Neural progenitor cell (in vitro differentiated cells): ENCODE results near the gene SOX5. TPM values are rescaled to one million over a fixed set of nuclear protein-coding genes. Genes with fewer than 3 reads are reported as not detected.
A peak's percentile ranks its signal among the peaks of the same experiment; 100 is the strongest.

Source experiments
- DNase-seq: peaks from one replicate; pipeline ENCODE4 v3.0.0-alpha.2; 2016; ENCODE audit warnings: low spot score
- H2AFZ ChIP-seq: fragments of 200-600 bp; sonication (generic); replicated peaks from 2 replicates; pipeline ENCODE4 v1.6.1; 2016; ENCODE audit warnings: antibody characterized with exemption
- H3F3A ChIP-seq: fragments of 200-600 bp; sonication (generic); 2 replicates; pipeline ENCODE4 v1.6.1; 2016; ENCODE audit warnings: antibody characterized with exemption, low read depth
- H3K27ac ChIP-seq: fragments of 200-600 bp; sonication (generic); 2 replicates; pipeline ENCODE4 v1.5.1; 2016; ENCODE audit warnings: mild to moderate bottlenecking
- H3K27me3 ChIP-seq: fragments of 200-600 bp; sonication (generic); 2 replicates; pipeline ENCODE4 v1.6.1; 2016; ENCODE audit warnings: mild to moderate bottlenecking, moderate library complexity
- H3K36me3 ChIP-seq: fragments of 200-600 bp; sonication (generic); 2 replicates; pipeline ENCODE4 v1.5.1; 2016
- H3K4me1 ChIP-seq: fragments of 200-600 bp; sonication (generic); 2 replicates; pipeline ENCODE4 v1.6.1; 2016; ENCODE audit warnings: mixed run types
- H3K4me2 ChIP-seq: fragments of 200-600 bp; sonication (generic); 2 replicates; pipeline ENCODE4 v1.6.1; 2016
- H3K4me3 ChIP-seq: fragments of 200-600 bp; sonication (generic); 2 replicates; pipeline ENCODE4 v1.5.1; 2016
- H3K79me2 ChIP-seq: fragments of 200-600 bp; sonication (generic); 2 replicates; pipeline ENCODE4 v1.6.1; 2016; ENCODE audit warnings: low read depth
- H3K9ac ChIP-seq: fragments of 200-600 bp; sonication (generic); 2 replicates; pipeline ENCODE4 v1.6.1; 2016
- H3K9me3 ChIP-seq: fragments of 200-600 bp; sonication (generic); 2 replicates; pipeline ENCODE4 v1.5.1; 2016; ENCODE audit warnings: low read depth
- H4K20me1 ChIP-seq: fragments of 200-600 bp; sonication (generic); 2 replicates; pipeline ENCODE4 v1.6.1; 2016; ENCODE audit warnings: low read depth
- H3K27ac Mint-ChIP-seq: 3 replicates; pipeline ENCODE4 v1.8.0; 2021; ENCODE audit warnings: mixed read lengths
- H3K27me3 Mint-ChIP-seq: 2 replicates; pipeline ENCODE4 v1.8.0; 2022; ENCODE audit warnings: low read depth, mild to moderate bottlenecking, inconsistent platforms, moderate library complexity, mixed read lengths; ENCODE audit not compliant: insufficient read depth
- H3K36me3 Mint-ChIP-seq: 3 replicates; pipeline ENCODE4 v1.8.0; 2021; ENCODE audit warnings: mixed read lengths
- H3K4me1 Mint-ChIP-seq: 3 replicates; pipeline ENCODE4 v1.8.0; 2021; ENCODE audit warnings: mixed read lengths
- H3K4me3 Mint-ChIP-seq: 3 replicates; pipeline ENCODE4 v1.8.0; 2021; ENCODE audit warnings: mild to moderate bottlenecking, moderate library complexity, mixed read lengths
- H3K9me3 Mint-ChIP-seq: 3 replicates; pipeline ENCODE4 v1.8.0; 2020; ENCODE audit warnings: mixed read lengths
- CTCF ChIP-seq: fragments of 200-600 bp; sonication (generic); IDR thresholded peaks from 2 replicates; pipeline ENCODE4 v1.5.1; 2017; ENCODE audit warnings: antibody characterized with exemption, mild to moderate bottlenecking
- EZH2 ChIP-seq: fragments of 200-600 bp; sonication (generic); IDR thresholded peaks from 2 replicates; pipeline ENCODE4 v1.6.1; 2017; ENCODE audit warnings: antibody characterized with exemption, mild to moderate bottlenecking, moderate library complexity
- EZH2phosphoT487 ChIP-seq: fragments of 200-600 bp; sonication (generic); IDR thresholded peaks from 2 replicates; pipeline ENCODE4 v1.6.1; 2017; ENCODE audit warnings: antibody characterized with exemption
- total RNA-seq: library from RNA; depleted of rRNA; stranded (reverse); fragments of >200 nt; gene quantifications from 2 replicates; pipeline ENCODE4 v1.2.3, GENCODE V29; 2015; ENCODE audit warnings: low replicate concordance

The SOX5 gene
- total RNA-seq = 62.7 and 79.5 TPM in 2 replicates

DNA sequence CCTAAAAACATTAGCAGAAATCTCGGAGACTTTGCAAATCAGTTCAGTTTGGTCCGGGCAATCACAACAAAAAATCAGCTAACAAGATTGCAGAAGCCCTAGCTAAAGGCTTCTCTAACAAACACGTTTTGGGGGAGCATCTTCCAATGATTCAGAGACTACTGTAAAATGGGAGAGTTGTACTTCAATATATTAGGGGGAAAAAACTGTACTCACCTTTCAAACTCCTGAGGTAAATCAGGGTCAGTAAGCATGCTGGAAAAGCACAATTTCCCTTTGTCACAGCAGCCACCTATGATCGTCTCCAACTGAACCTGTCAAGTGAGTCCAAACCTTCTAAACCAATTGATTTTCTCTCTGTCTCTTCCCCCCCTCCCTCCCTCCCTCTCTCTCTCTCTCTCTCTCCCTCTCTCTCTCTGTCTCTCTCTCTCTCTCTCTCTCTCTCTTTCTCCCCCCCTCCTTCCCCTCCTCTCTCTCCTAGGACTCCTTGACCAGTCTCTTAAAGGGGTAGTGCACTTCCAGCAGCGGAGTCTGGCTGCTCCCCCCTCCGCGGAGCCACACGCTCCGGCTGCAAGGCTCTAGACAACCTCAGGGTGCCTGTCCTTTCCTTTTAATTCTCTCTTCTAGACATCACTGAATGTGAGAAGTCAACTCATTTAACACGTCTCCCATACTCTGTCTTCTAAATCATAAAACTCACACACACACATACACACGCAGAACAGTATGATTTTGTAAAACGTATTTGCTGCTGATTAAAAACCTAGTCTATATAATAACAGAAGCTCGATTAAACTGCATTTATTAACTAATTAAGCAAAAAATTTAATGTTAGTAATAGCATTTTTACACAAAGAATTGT, at the start of gene SOX5:
Gene SOX5 (minus strand): TSS at position 323 of the 862 bp plus-strand sequence. CDS start 69 bp downstream, at position 254.
- TF ChIP-seq CTCF = peak; percentile 22
- TF ChIP-seq EZH2phosphoT487 = no peak
- H3K9me3 ChIP-seq = no peaks in the 10 kb centered on the region
- Mint-ChIP-seq H3K36me3 (no peaks in the 10 kb centered on the region), H3K4me1 (peaks cover 30% of the 10 kb centered on the region), H3K27ac (no peak within 1 kb of the TSS), H3K9me3 (no peaks in the 10 kb centered on the region), H3K4me3 (no peak within 1 kb of the TSS), H3K27me3 (no peaks in the 10 kb centered on the region)
- no peaks in the 10 kb centered on the region for H4K20me1 ChIP-seq
- H3K27me3 ChIP-seq = no peaks in the 10 kb centered on the region
- H3K4me1 ChIP-seq = peaks cover 48% of the 10 kb centered on the region
- H3K4me2 ChIP-seq = peak within 1 kb of the TSS; percentile 98
- no peaks in the 10 kb centered on the region for H3K36me3 ChIP-seq
- peaks cover 57% of the 10 kb centered on the region for H3F3A ChIP-seq
- H3K9ac ChIP-seq = peak within 1 kb of the TSS; percentile 23
- peak; percentile 89 for DNase-seq
- H3K4me3 ChIP-seq = peak within 1 kb of the TSS; percentile 67
- H2AFZ ChIP-seq = no peak within 1 kb of the TSS
- H3K79me2 ChIP-seq = peaks cover 54% of the 10 kb centered on the region
- peak within 1 kb of the TSS; percentile 28 for H3K27ac ChIP-seq

- no peaks in the 10 kb centered on the region for H3K9me3 Mint-ChIP-seq
- H3K36me3 ChIP-seq = no peaks in the 10 kb centered on the region
- H3K27me3 Mint-ChIP-seq = no peaks in the 10 kb centered on the region
- H4K20me1 ChIP-seq = no peaks in the 10 kb centered on the region
- H2AFZ ChIP-seq = no peak overlapping the region
- H3K4me3 Mint-ChIP-seq = no peak overlapping the region
- no peak overlapping the region for H3K9ac ChIP-seq
- no peak for DNase-seq
- no peak overlapping the region for H3K4me2 ChIP-seq
- H3K9me3 ChIP-seq = no peaks in the 10 kb centered on the region
- H3K4me3 ChIP-seq = no peak overlapping the region
- H3K27ac ChIP-seq = no peak overlapping the region
- peaks cover 14% of the 10 kb centered on the region for H3K4me1 ChIP-seq
- no peaks in the 10 kb centered on the region for H3K27me3 ChIP-seq
- no peaks in the 10 kb centered on the region for H3K79me2 ChIP-seq
- H3K27ac Mint-ChIP-seq = no peak overlapping the region
- peaks cover 3% of the 10 kb centered on the region for H3K36me3 Mint-ChIP-seq
- TF ChIP-seq EZH2phosphoT487 (no peak), EZH2 (no peak), CTCF (no peak)
- peaks cover 9% of the 10 kb centered on the region for H3F3A ChIP-seq
- peaks cover 4% of the 10 kb centered on the region for H3K4me1 Mint-ChIP-seq
Measured at GRCh38 chr12:23987046-23987445, 37.6 kb upstream of the SOX5 start.

DNA sequence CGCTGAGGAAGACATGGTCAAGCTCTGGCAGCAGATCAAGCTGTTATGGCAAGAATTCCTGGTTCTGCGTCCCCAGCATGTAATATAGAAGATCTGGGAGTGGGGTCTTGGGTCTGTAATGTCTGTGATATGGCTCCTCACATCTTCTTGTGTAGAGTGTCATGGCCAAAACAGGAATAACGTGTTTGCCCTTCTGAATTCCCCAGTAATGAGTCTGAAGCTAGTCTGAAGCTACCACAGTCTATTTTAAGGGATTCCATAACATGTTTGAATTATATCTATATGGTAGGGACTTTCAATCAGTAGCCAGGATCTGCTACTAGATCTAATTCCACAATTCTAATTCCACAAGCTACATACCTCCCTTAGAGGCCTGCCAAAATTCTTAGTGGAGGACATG, 31.4 kb upstream of the SOX5 start:
- Histone ChIP-seq H3K4me1 (peaks cover 14% of the 10 kb centered on the region), H3K4me3 (no peak overlapping the region), H3K27me3 (no peaks in the 10 kb centered on the region), H3K27ac (no peak overlapping the region), H3K4me2 (no peak overlapping the region), H4K20me1 (no peaks in the 10 kb centered on the region), H3F3A (peaks cover 9% of the 10 kb centered on the region), H3K79me2 (no peaks in the 10 kb centered on the region), H3K36me3 (no peaks in the 10 kb centered on the region), H3K9me3 (no peaks in the 10 kb centered on the region), H2AFZ (no peak overlapping the region), H3K9ac (no peak overlapping the region)
- TF ChIP-seq EZH2phosphoT487 (no peak), EZH2 (no peak), CTCF (no peak)
- Mint-ChIP-seq H3K4me3 (no peak overlapping the region), H3K36me3 (no peaks in the 10 kb centered on the region), H3K9me3 (no peaks in the 10 kb centered on the region), H3K4me1 (peaks cover 4% of the 10 kb centered on the region), H3K27ac (no peak overlapping the region), H3K27me3 (no peaks in the 10 kb centered on the region)
- no peak for DNase-seq
